ENCODE measurements around the gene NCKAP5. TPM values are rescaled to one million over a fixed set of nuclear protein-coding genes. Genes with fewer than 3 reads are reported as not detected.
"Not testable (repeated sequence)": the region's sequence is repeated elsewhere in the genome, so short reads cannot be mapped to it uniquely, and the experiment has no call there.

Gene NCKAP5
- total and polyA plus RNA-seq, 2 of the 13 experiments (the other 11 are each of a cell fraction or from before 2014, with no cell fraction given), result 0.01 TPM; not detected in 1

DNA sequence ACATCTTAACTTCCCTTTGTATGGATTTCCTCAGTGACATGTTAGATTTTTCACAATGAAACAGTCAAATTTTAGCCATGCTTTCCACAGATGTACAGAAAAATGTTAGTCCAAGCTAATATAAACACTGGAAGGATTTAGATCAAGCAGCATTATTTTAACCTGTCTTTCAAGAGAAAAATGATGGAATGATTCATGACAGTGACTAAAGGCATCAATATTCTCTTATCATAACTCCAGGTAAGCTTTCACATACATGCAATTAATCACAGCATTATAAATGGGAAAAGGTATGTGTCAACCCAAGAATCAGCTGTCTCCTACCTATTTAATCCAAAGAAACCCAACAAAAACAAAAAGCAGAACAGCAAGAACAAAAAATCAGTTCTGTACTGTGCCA, 92.7 kb downstream of the NCKAP5 start (continued):
- TF ChIP-seq ARNT2 (CRISPR knock-in tag; IDR thresholded peaks at IDR 0.05; ENCODE audit: low read depth) (no peak), XBP1 (CRISPR knock-in tag; IDR thresholded peaks at IDR 0.05) (no peak), ZNF354B (CRISPR knock-in tag; IDR thresholded peaks at IDR 0.05) (no peak), RBAK (CRISPR knock-in tag; IDR thresholded peaks at IDR 0.05) (no peak), ZNF326 (CRISPR knock-in tag; IDR thresholded peaks at IDR 0.05; ENCODE audit: borderline replicate concordance) (no peak)
- TF ChIP-seq, protein P1, sequence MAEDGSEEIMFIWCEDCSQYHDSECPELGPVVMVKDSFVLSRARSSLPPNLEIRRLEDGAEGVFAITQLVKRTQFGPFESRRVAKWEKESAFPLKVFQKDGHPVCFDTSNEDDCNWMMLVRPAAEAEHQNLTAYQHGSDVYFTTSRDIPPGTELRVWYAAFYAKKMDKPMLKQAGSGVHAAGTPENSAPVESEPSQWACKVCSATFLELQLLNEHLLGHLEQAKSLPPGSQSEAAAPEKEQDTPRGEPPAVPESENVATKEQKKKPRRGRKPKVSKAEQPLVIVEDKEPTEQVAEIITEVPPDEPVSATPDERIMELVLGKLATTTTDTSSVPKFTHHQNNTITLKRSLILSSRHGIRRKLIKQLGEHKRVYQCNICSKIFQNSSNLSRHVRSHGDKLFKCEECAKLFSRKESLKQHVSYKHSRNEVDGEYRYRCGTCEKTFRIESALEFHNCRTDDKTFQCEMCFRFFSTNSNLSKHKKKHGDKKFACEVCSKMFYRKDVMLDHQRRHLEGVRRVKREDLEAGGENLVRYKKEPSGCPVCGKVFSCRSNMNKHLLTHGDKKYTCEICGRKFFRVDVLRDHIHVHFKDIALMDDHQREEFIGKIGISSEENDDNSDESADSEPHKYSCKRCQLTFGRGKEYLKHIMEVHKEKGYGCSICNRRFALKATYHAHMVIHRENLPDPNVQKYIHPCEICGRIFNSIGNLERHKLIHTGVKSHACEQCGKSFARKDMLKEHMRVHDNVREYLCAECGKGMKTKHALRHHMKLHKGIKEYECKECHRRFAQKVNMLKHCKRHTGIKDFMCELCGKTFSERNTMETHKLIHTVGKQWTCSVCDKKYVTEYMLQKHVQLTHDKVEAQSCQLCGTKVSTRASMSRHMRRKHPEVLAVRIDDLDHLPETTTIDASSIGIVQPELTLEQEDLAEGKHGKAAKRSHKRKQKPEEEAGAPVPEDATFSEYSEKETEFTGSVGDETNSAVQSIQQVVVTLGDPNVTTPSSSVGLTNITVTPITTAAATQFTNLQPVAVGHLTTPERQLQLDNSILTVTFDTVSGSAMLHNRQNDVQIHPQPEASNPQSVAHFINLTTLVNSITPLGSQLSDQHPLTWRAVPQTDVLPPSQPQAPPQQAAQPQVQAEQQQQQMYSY (CRISPR knock-in tag; IDR thresholded peaks at IDR 0.05), result no peak

DNA sequence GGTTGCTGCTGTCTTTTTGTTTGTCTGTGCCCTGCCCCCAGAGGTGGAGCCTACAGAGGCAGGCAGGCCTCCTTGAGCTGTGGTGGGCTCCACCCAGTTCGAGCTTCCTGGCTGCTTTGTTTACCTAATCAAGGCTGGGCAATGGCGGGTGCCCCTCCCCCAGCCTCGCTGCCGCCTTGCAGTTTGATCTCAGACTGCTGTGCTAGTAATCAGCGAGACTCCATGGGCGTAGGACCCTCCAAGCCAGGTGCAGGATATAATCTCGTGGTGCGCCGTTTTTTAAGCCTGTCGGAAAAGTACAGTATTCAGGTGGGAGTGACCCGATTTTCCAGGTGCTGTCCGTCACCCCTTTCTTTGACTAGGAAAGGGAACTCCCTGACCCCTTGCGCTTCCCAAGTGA, 97.8 kb downstream of the NCKAP5 start:
- H3K9me3 ChIP-seq (ENCODE audit: low read length); ATAC-seq; H3K27me3 ChIP-seq (ENCODE audit: control insufficient read depth in 1 of 2, insufficient read depth in 2 of 2, low read length in 2 of 2); DNase-seq (ENCODE audit: low spot score); H3K4me1 ChIP-seq (ENCODE audit: insufficient read depth, low read length); H3K9ac ChIP-seq (ENCODE audit: insufficient read depth, low read depth, low read length); H3K27ac ChIP-seq (ENCODE audit: extremely low read length, insufficient read depth, low read length); intact Hi-C loops (cut with micrococcal nuclease; ENCODE audit: unreplicated experiment); H3K79me2 ChIP-seq (ENCODE audit: insufficient read depth, low read length); H2AFZ ChIP-seq (ENCODE audit: low read length); POLR2A ChIA-PET; H3K36me3 ChIP-seq (replicated peaks in 1 of 2; ENCODE audit: control insufficient read depth in 1 of 2, insufficient read depth in 2 of 2, low read length in 2 of 2); H3K4me3 ChIP-seq (replicated peaks in 1 of 3; ENCODE audit: insufficient read depth in 1 of 3, low read depth in 2 of 3, low read length in 3 of 3); in situ Hi-C loops (cut with HindIII; ENCODE audit: extremely low pct_ligation_motif_present, low pct_unique_long_range_greater_than_20kb); FAIRE-seq; BruUV-seq (replicated peaks); H4K20me1 ChIP-seq (ENCODE audit: insufficient read depth, low read length); CTCF ChIA-PET (ENCODE audit: low intra/inter-chr PET ratio, low total read pairs); H3K4me2 ChIP-seq (ENCODE audit: low read depth, low read length): not testable (repeated sequence)
- WGBS (ENCODE audit: low lambda C conversion rate), result 29% methylated on average over 9 of the region's 13 CpGs

All from HepG2 (cell line).